HL-60 (cell line): ENCODE results near the gene NETO1.

Experiments used
- DNase-seq, 2 experiments: peaks; one replicate each; pipeline ENCODE4 v3.0.0-alpha.2; 2010 to 2020; ENCODE audit warnings: low read depth in 1 of 2, low spot score in 1 of 2
- H3K27ac ChIP-seq: fragments of 250-450 bp; sonication (Bioruptor Pico); replicated peaks from 2 replicates; pipeline ENCODE4 v1.5.1; 2020; ENCODE audit warnings: mild to moderate bottlenecking, moderate library complexity
- H3K27me3 ChIP-seq: fragments of 250-450 bp; sonication (Bioruptor Pico); 2 replicates; pipeline ENCODE4 v1.5.1; 2021; ENCODE audit warnings: mild to moderate bottlenecking, moderate library complexity; ENCODE audit not compliant: insufficient read depth, poor library complexity, severe bottlenecking
- H3K4me3 ChIP-seq: replicated peaks from 2 replicates; pipeline ENCODE4 v1.5.1; 2011; ENCODE audit warnings: mild to moderate bottlenecking, control low read depth, low read length; ENCODE audit not compliant: insufficient read depth
- CTCF ChIP-seq: IDR thresholded peaks from one replicate; pipeline ENCODE4 v1.5.1; 2011; ENCODE audit warnings: low read length, control low read depth, inconsistent platforms; ENCODE audit not compliant: insufficient read depth
- GABPA ChIP-seq: IDR thresholded peaks from 2 replicates; pipeline ENCODE4 v1.6.1; 2012; ENCODE audit warnings: low read depth
- POLR2AphosphoS5 ChIP-seq: IDR thresholded peaks from 2 replicates; pipeline ENCODE4 v1.6.1; 2012; ENCODE audit warnings: low read depth
- REST ChIP-seq: IDR thresholded peaks from 2 replicates; pipeline ENCODE4 v1.6.1; 2012; ENCODE audit warnings: low read depth; ENCODE audit not compliant: insufficient replicate concordance
- SPI1 ChIP-seq: IDR thresholded peaks from 2 replicates; pipeline ENCODE4 v1.6.1; 2012; ENCODE audit warnings: low read depth, mild to moderate bottlenecking, borderline replicate concordance

The NETO1 gene

GRCh38 chr18:72820571-72820970, 47.2 kb downstream of the NETO1 start:
- no peak for TF ChIP-seq CTCF
- no peak for TF ChIP-seq SPI1
- no peak for TF ChIP-seq POLR2AphosphoS5
- Histone ChIP-seq H3K27me3 (no peaks in the 10 kb centered on the region), H3K27ac (no peak overlapping the region), H3K4me3 (no peak overlapping the region)
- DNase-seq, result no peak

GRCh38 chr18:72819050-72819449, 48.7 kb downstream of the NETO1 start:
- no peak overlapping the region for H3K4me3 ChIP-seq
- H3K27me3 ChIP-seq, result no peaks in the 10 kb centered on the region
- DNase-seq, result no peak
- TF ChIP-seq POLR2AphosphoS5 (no peak), REST (no peak), SPI1 (no peak), CTCF (no peak), GABPA (no peak)
- no peak overlapping the region for H3K27ac ChIP-seq

GRCh38 chr18:72811047-72811446, 56.7 kb downstream of the NETO1 start:
- DNase-seq, result no peak
- no peak overlapping the region for H3K4me3 ChIP-seq

More at GRCh38 chr18:72811047-72811446, 56.7 kb downstream of the NETO1 start:
- Histone ChIP-seq H3K27ac (no peak overlapping the region), H3K27me3 (no peaks in the 10 kb centered on the region)
- TF ChIP-seq REST (no peak), GABPA (no peak), CTCF (no peak), POLR2AphosphoS5 (no peak), SPI1 (no peak)
